ENCODE data around the gene SCN1A.
A peak's percentile ranks its signal among the peaks of the same experiment; 100 is the strongest.

Gene SCN1A

GRCh38 chr2:166127217-166128155, at the start of gene SCN1A:
SCN1A (minus strand) TSS chr2:166128020; CDS start chr2:166073621, 54,399 bp downstream.
- ATAC-seq (ENCODE audit: insufficient read depth, low read depth) (peak; percentile 61), DNase-seq (peak; percentile 6)
- no peak within 1 kb of the TSS for H2AFZ ChIP-seq (ENCODE audit: low read depth, low read length)
- no peak within 1 kb of the TSS for H3K4me2 ChIP-seq (ENCODE audit: insufficient read depth, low read length)
- H3K27me3 ChIP-seq (ENCODE audit: insufficient read depth, low read length, poor library complexity), result peaks cover 17% of the 10 kb centered on the region
- H3K36me3 ChIP-seq (ENCODE audit: insufficient read depth, low read length), result no peaks in the 10 kb centered on the region
- no peaks in the 10 kb centered on the region for H3K79me2 ChIP-seq (ENCODE audit: insufficient read depth, low read length)
- no peaks in the 10 kb centered on the region for H3K9me3 ChIP-seq (ENCODE audit: insufficient read depth, low read length, severe bottlenecking)
- no peak within 1 kb of the TSS for H3K9ac ChIP-seq (ENCODE audit: low read depth, low read length)
- H4K20me1 ChIP-seq (ENCODE audit: insufficient read depth, low read length), result no peaks in the 10 kb centered on the region
- no peak within 1 kb of the TSS for H3K4me3 ChIP-seq (ENCODE audit: low read depth in 1 of 2, low read length in 2 of 2)
- TF ChIP-seq EZH2 (IDR thresholded peaks at IDR 0.05; ENCODE audit: borderline replicate concordance, low read depth, low read length, severe bottlenecking) (no peak), CTCF (IDR thresholded peaks at IDR 0.05; ENCODE audit: borderline replicate concordance, extremely low read depth, low read length, poor library complexity, severe bottlenecking) (peak; percentile 76)
- H3K4me1 ChIP-seq (ENCODE audit: insufficient read depth, low read length), result peaks cover 3% of the 10 kb centered on the region
- H3K27ac ChIP-seq (ENCODE audit: low read length), result no peak within 1 kb of the TSS

GRCh38 chr2:166173263-166173662, 45.4 kb upstream of the SCN1A start:
- Histone ChIP-seq H3K9ac (ENCODE audit: low read depth, low read length) (no peak overlapping the region), H3K4me2 (ENCODE audit: insufficient read depth, low read length) (no peak overlapping the region), H3K27me3 (ENCODE audit: insufficient read depth, low read length, poor library complexity) (peaks cover 3% of the 10 kb centered on the region), H3K4me1 (ENCODE audit: insufficient read depth, low read length) (no peaks in the 10 kb centered on the region), H4K20me1 (ENCODE audit: insufficient read depth, low read length) (no peaks in the 10 kb centered on the region), H2AFZ (ENCODE audit: low read depth, low read length) (no peak overlapping the region), H3K36me3 (ENCODE audit: insufficient read depth, low read length) (no peaks in the 10 kb centered on the region), H3K4me3 (ENCODE audit: low read depth in 1 of 2, low read length in 2 of 2) (no peak overlapping the region), H3K9me3 (ENCODE audit: insufficient read depth, low read length, severe bottlenecking) (no peaks in the 10 kb centered on the region), H3K27ac (ENCODE audit: low read length) (no peak overlapping the region), H3K79me2 (ENCODE audit: insufficient read depth, low read length) (no peaks in the 10 kb centered on the region)
- ATAC-seq (ENCODE audit: insufficient read depth, low read depth) (no peak), DNase-seq (no peak)
- TF ChIP-seq EZH2 (IDR thresholded peaks at IDR 0.05; ENCODE audit: borderline replicate concordance, low read depth, low read length, severe bottlenecking) (no peak), CTCF (IDR thresholded peaks at IDR 0.05; ENCODE audit: borderline replicate concordance, extremely low read depth, low read length, poor library complexity, severe bottlenecking) (no peak)

GRCh38 chr2:166171216-166171615, 43.4 kb upstream of the SCN1A start:
- no peaks in the 10 kb centered on the region for H3K79me2 ChIP-seq (ENCODE audit: insufficient read depth, low read length)
- no peak overlapping the region for H3K4me2 ChIP-seq (ENCODE audit: insufficient read depth, low read length)
- H3K4me1 ChIP-seq (ENCODE audit: insufficient read depth, low read length), result no peaks in the 10 kb centered on the region
- no peak overlapping the region for H3K27ac ChIP-seq (ENCODE audit: low read length)
- H2AFZ ChIP-seq (ENCODE audit: low read depth, low read length), result no peak overlapping the region
- H3K4me3 ChIP-seq (ENCODE audit: low read depth in 1 of 2, low read length in 2 of 2), result no peak overlapping the region
- no peaks in the 10 kb centered on the region for H3K27me3 ChIP-seq (ENCODE audit: insufficient read depth, low read length, poor library complexity)
- H3K9me3 ChIP-seq (ENCODE audit: insufficient read depth, low read length, severe bottlenecking), result no peaks in the 10 kb centered on the region
- H4K20me1 ChIP-seq (ENCODE audit: insufficient read depth, low read length), result no peaks in the 10 kb centered on the region
- H3K9ac ChIP-seq (ENCODE audit: low read depth, low read length), result no peak overlapping the region
- ATAC-seq (ENCODE audit: insufficient read depth, low read depth) (no peak), DNase-seq (no peak)
- no peaks in the 10 kb centered on the region for H3K36me3 ChIP-seq (ENCODE audit: insufficient read depth, low read length)
- TF ChIP-seq CTCF (IDR thresholded peaks at IDR 0.05; ENCODE audit: borderline replicate concordance, extremely low read depth, low read length, poor library complexity, severe bottlenecking) (no peak), EZH2 (IDR thresholded peaks at IDR 0.05; ENCODE audit: borderline replicate concordance, low read depth, low read length, severe bottlenecking) (no peak)
